Measurements from ENCODE around the gene SMOC2. TPM values are rescaled to one million over a fixed set of nuclear protein-coding genes. Genes with fewer than 3 reads are reported as not detected.

The SMOC2 gene
- total RNA-seq, 4 donors from 2014 or later = 74.7 to 139 (median 118) TPM

- no peaks in the 10 kb centered on the region for H3K36me3 ChIP-seq
- H3K27me3 ChIP-seq = no peaks in the 10 kb centered on the region
- TF ChIP-seq EP300 (IDR thresholded peaks at IDR 0.05) (no peak), POLR2A (IDR thresholded peaks at IDR 0.05) (no peak), CTCF (IDR thresholded peaks at IDR 0.05) (no peak)
- DNase-seq (ENCODE audit: low spot score in 2 of 2) = no peak
- peak overlapping the region in 1 of 4 donors; percentile 8 for H3K4me3 ChIP-seq
- WGBS, 2 donors = 16 to 28% methylated on average over 29 to 30 of the region's 30 CpGs
- no peaks in the 10 kb centered on the region for H3K9me3 ChIP-seq
- peaks cover 0 to 31% (median 0%) of the 10 kb centered on the region in 4 donors for H3K4me1 ChIP-seq
- H3K27ac ChIP-seq = peak overlapping the region in 1 of 4 donors; percentile 43
Observed at GRCh38 chr6:168648240-168649125, 207.5 kb downstream of the SMOC2 start.

- TF ChIP-seq POLR2A (IDR thresholded peaks at IDR 0.05) (no peak), CTCF (IDR thresholded peaks at IDR 0.05) (no peak), EP300 (IDR thresholded peaks at IDR 0.05) (no peak)
- Histone ChIP-seq H3K27me3 (no peaks in the 10 kb centered on the region), H3K4me3 (no peak overlapping the region), H3K9me3 (no peaks in the 10 kb centered on the region), H3K27ac (peak overlapping the region in 1 of 4 donors; percentile 43), H3K4me1 (peaks cover 0 to 31% (median 0%) of the 10 kb centered on the region in 4 donors), H3K36me3 (no peaks in the 10 kb centered on the region)
- DNase-seq (ENCODE audit: low spot score in 2 of 2) = no peak
- WGBS, 2 donors = 32 to 47% methylated on average over 10 of the region's 10 CpGs
Observed at GRCh38 chr6:168649209-168649608, 208.2 kb downstream of the SMOC2 start.

GRCh38 chr6:168650671-168651111, 209.7 kb downstream of the SMOC2 start:
- Histone ChIP-seq H3K4me3 (no peak overlapping the region), H3K36me3 (no peaks in the 10 kb centered on the region), H3K27me3 (no peaks in the 10 kb centered on the region), H3K27ac (no peak overlapping the region), H3K9me3 (no peaks in the 10 kb centered on the region), H3K4me1 (peaks cover 0 to 31% (median 0%) of the 10 kb centered on the region in 4 donors)
- 53 to 77% methylated on average over 15 of the region's 15 CpGs for WGBS, 2 donors
- no peak for TF ChIP-seq CTCF (IDR thresholded peaks at IDR 0.05)
- no peak for TF ChIP-seq EP300 (IDR thresholded peaks at IDR 0.05)
- no peak for TF ChIP-seq POLR2A (IDR thresholded peaks at IDR 0.05)
- DNase-seq (ENCODE audit: low spot score in 2 of 2) = peak in 1 of 2 donors; percentile 38

GRCh38 chr6:168655462-168656152, 214.6 kb downstream of the SMOC2 start:
- peaks cover 0 to 9% (median 0%) of the 10 kb centered on the region in 4 donors for H3K9me3 ChIP-seq
- H3K4me3 ChIP-seq = no peak overlapping the region
- no peaks in the 10 kb centered on the region for H3K27me3 ChIP-seq
- WGBS, 2 donors = 89 to 92% methylated on average over 13 of the region's 14 CpGs
- peaks cover 0 to 3% (median 0%) of the 10 kb centered on the region in 4 donors for H3K4me1 ChIP-seq
- peaks cover 0 to 6% (median 0%) of the 10 kb centered on the region in 3 donors for H3K36me3 ChIP-seq
- no peak overlapping the region for H3K27ac ChIP-seq
- TF ChIP-seq EP300 (IDR thresholded peaks at IDR 0.05) (no peak), POLR2A (IDR thresholded peaks at IDR 0.05) (no peak), CTCF (IDR thresholded peaks at IDR 0.05) (no peak)
- no peak for DNase-seq (ENCODE audit: low spot score in 2 of 2)

All from tibial nerve (tissue), 4 donors.